Ishikawa (cell line): ENCODE measurements around the gene EVA1A.

Source experiments
- CEBPB ChIP-seq: IDR thresholded peaks from 2 replicates; pipeline ENCODE4 v1.6.1; 2012
- CREB1 ChIP-seq: IDR thresholded peaks from 2 replicates; pipeline ENCODE4 v1.6.1; 2012; ENCODE audit warnings: low read depth
- EGR1 ChIP-seq: IDR thresholded peaks from 2 replicates; pipeline ENCODE4 v1.6.1; 2012
- EP300 ChIP-seq: IDR thresholded peaks from 2 replicates; pipeline ENCODE4 v1.6.1; 2012; ENCODE audit warnings: borderline replicate concordance
- FOXM1 ChIP-seq: IDR thresholded peaks from 2 replicates; pipeline ENCODE4 v1.6.1; 2012; ENCODE audit warnings: low read depth, borderline replicate concordance
- NFIC ChIP-seq: IDR thresholded peaks from 2 replicates; pipeline ENCODE4 v1.6.1; 2012
- RAD21 ChIP-seq: IDR thresholded peaks from 2 replicates; pipeline ENCODE4 v1.6.1; 2012; ENCODE audit warnings: low read depth
- TAF1 ChIP-seq: IDR thresholded peaks from 2 replicates; pipeline ENCODE4 v1.6.1; 2012; ENCODE audit warnings: low read depth, mild to moderate bottlenecking
- TCF12 ChIP-seq: IDR thresholded peaks from 2 replicates; pipeline ENCODE4 v1.6.1; 2012; ENCODE audit warnings: low read depth
- TEAD4 ChIP-seq: IDR thresholded peaks from 2 replicates; pipeline ENCODE4 v1.6.1; 2012
- YY1 ChIP-seq: IDR thresholded peaks from 2 replicates; pipeline ENCODE4 v1.6.1; 2012; ENCODE audit warnings: low read depth
- ZBTB7A ChIP-seq: IDR thresholded peaks from 2 replicates; pipeline ENCODE4 v1.6.1; 2012; ENCODE audit warnings: low read depth
- TF ChIP-seq, protein P1 (sequence below): IDR thresholded peaks from 2 replicates; pipeline ENCODE4 v1.6.1; 2012; ENCODE audit warnings: low read depth, mild to moderate bottlenecking
- TF ChIP-seq, protein P2 (sequence below): IDR thresholded peaks from 2 replicates; pipeline ENCODE4 v1.6.1; 2012
- TF ChIP-seq, protein P3 (sequence below): IDR thresholded peaks from 2 replicates; pipeline ENCODE4 v1.6.1; 2012

EVA1A gene

DNA sequence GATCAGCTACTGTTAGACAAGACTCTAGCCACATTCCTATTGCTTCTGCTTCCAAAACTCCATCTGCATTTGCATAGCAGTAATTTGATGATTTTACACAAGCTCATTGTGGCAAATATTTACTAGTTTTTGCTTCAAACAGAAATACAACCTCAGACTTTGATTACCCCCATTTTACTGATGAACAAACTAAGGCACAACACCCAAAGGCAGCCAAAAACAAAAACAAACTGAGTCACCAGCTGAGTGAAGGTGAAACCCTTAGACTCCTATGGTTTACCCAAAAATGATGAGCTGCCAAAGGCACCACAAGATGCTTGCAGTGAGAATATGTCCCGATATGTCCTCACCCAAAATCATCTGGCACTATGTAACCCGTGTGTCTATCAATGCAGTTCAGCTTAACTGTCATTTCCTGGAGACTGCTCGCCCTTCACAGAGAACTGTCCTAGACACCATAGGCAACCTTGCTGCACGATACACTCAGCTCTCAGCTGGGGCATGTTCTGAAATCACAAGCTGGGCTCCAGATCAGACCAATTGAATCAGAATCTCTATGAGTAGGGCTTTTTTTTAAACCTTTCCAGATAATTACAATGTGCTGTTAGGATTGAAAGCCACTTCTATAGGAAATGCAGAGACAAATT lies 4.1 kb upstream of the EVA1A start:
- TF ChIP-seq CREB1 (no peak), EGR1 (no peak), EP300 (no peak), TCF12 (no peak), CEBPB (no peak), TAF1 (no peak), NFIC (no peak), YY1 (no peak), RAD21 (no peak)
- TF ChIP-seq, protein P1, sequence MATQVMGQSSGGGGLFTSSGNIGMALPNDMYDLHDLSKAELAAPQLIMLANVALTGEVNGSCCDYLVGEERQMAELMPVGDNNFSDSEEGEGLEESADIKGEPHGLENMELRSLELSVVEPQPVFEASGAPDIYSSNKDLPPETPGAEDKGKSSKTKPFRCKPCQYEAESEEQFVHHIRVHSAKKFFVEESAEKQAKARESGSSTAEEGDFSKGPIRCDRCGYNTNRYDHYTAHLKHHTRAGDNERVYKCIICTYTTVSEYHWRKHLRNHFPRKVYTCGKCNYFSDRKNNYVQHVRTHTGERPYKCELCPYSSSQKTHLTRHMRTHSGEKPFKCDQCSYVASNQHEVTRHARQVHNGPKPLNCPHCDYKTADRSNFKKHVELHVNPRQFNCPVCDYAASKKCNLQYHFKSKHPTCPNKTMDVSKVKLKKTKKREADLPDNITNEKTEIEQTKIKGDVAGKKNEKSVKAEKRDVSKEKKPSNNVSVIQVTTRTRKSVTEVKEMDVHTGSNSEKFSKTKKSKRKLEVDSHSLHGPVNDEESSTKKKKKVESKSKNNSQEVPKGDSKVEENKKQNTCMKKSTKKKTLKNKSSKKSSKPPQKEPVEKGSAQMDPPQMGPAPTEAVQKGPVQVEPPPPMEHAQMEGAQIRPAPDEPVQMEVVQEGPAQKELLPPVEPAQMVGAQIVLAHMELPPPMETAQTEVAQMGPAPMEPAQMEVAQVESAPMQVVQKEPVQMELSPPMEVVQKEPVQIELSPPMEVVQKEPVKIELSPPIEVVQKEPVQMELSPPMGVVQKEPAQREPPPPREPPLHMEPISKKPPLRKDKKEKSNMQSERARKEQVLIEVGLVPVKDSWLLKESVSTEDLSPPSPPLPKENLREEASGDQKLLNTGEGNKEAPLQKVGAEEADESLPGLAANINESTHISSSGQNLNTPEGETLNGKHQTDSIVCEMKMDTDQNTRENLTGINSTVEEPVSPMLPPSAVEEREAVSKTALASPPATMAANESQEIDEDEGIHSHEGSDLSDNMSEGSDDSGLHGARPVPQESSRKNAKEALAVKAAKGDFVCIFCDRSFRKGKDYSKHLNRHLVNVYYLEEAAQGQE = no peak

DNA sequence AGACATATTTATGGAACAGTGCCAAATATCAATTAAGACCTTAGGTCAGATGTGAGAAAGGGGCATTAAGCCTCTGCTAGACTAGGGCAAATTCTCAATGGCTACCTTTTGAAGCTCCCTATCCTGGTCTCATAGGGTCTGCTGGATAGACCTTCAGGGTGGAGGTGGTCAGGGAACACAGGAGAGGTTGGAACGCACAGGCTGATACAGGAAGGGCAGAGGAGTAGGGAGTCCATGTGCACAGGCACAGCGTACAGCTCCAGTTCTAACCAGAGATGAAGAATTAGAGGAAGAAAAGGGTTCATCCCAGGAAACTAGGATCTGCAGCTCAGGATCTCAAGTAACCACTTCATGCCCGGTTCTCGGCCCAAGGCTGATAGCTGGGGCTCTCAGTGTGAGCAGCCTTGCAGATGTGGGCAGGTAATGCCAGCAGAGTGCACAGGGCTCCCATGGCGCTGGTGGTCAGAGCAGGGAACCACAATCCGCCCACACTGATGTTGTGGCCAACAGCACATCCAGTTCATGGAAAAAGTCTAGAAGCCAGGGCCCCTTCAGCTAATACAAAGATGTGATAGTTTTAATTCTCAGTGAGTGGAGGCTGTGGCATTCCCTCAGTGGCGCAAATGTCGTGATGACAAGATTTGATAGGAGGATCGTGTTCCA lies 3.4 kb upstream of the EVA1A start:
- no peak for TF ChIP-seq ZBTB7A
- TF ChIP-seq YY1 = no peak
- TF ChIP-seq, protein P1 = no peak
- TF ChIP-seq, protein P2, sequence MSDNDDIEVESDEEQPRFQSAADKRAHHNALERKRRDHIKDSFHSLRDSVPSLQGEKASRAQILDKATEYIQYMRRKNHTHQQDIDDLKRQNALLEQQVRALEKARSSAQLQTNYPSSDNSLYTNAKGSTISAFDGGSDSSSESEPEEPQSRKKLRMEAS = no peak

DNA sequence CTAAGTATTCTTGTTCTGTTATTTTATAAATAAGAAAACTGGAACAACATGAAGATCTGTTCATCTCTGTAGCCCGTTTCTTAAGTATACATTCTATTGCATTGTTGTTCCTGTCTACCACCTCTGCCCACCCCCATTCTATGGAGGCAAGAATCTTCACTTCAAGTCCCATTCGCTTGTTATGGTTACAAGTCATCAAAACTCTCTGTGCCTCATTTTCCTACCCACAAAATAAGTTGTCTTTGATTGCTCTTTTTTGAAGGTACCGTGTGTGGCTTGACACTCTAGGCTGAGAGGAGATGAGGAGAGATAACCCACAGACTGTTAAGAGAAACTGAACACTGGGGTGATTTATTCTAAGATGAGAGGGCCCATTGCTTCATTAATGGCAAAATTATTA lies 2.9 kb upstream of the EVA1A start:
- TF ChIP-seq YY1 = no peak
- no peak for TF ChIP-seq TEAD4
- no peak for TF ChIP-seq EP300
- TF ChIP-seq EGR1 = no peak
- TF ChIP-seq, protein P3, sequence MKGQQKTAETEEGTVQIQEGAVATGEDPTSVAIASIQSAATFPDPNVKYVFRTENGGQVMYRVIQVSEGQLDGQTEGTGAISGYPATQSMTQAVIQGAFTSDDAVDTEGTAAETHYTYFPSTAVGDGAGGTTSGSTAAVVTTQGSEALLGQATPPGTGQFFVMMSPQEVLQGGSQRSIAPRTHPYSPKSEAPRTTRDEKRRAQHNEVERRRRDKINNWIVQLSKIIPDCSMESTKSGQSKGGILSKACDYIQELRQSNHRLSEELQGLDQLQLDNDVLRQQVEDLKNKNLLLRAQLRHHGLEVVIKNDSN = no peak
- TF ChIP-seq TCF12 = no peak
- no peak for TF ChIP-seq TAF1
- TF ChIP-seq RAD21 = no peak
- no peak for TF ChIP-seq ZBTB7A
- TF ChIP-seq CREB1 = no peak
- no peak for TF ChIP-seq NFIC
- TF ChIP-seq CEBPB = no peak

DNA sequence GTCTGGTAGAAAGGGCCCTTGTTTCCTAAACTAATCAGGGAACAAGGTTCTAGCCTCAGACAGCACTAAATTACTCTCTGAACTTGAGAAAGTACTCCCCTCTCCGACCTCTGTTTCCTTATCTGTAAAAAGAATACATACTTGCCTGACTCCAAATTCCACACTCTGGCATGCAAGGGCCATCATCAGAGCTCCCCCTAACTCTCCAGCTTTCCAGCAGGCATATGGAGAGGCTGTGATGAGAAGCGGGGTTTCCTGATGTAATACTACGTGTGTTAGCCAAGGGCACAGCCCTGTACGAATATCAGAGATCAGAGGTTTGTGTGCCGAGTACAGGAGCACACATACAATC lies 1.8 kb upstream of the EVA1A start:
- TF ChIP-seq TAF1 (no peak), RAD21 (no peak), NFIC (no peak), FOXM1 (no peak), EP300 (no peak), TEAD4 (no peak), EGR1 (no peak)
- TF ChIP-seq, protein P3 = no peak
- TF ChIP-seq, protein P2 = no peak

DNA sequence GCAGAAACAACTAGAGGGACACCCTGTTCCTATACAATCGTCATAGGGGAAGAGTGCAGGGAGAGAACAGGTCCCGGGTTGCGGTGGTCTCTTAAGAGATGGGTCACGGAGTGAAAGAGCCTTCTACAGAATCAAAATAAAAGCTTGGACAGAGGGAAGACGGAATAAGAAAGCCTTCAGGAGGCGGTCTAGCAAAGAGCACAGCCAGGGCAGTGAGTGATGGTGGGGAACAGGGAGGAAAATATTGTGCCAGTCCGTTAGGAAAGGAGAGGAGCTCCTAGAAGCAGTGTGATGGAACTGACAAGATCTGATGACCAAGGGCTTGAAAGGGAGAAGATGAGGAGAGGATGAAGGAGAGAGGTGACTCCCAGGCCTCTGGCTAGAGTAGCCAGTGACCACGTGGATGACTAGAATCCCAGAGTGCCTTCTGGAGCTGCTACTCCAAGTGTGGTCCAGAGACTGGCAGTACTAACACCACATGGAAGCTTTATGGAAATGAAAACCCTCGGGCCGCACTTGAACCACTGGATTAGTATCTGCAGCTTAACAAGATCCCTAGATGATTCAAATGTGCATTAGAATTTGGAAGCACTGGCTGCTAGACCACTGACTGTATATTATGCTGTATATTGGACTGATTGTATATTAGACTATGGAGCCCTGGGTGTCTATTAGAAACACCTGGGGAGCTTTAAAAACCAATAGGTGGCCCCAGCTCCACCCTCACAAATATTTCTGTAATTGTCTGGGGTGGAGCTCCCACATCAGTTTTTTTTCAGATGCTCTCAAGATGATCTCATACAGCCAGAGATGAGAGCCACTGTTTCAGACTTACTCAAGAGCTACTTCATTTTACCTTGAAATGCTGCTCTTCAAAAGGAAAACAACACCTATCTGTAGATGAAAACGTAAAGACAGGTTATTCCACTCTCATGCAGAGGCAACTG lies 1.1 kb upstream of the EVA1A start:
- no peak for TF ChIP-seq CEBPB
- TF ChIP-seq, protein P1 = no peak
- TF ChIP-seq EGR1 = no peak
- no peak for TF ChIP-seq CREB1
- no peak for TF ChIP-seq TAF1
- TF ChIP-seq RAD21 = no peak
- TF ChIP-seq, protein P2 = no peak
- TF ChIP-seq NFIC = no peak
- no peak for TF ChIP-seq TCF12
- TF ChIP-seq, protein P3 = no peak
- TF ChIP-seq ZBTB7A = no peak
